Measurements from ENCODE around the gene SERHL2.

SERHL2 gene

GRCh38 chr22:42560381-42560780 is 6.6 kb downstream of the SERHL2 start:
- H3K9me2 ChIP-seq (replicated peaks; ENCODE audit: insufficient read depth, low read length), result no peaks in the 10 kb centered on the region
- H3K27me3 ChIP-seq (ENCODE audit: low read length), result no peaks in the 10 kb centered on the region
- H3K9ac ChIP-seq (ENCODE audit: low read length), result no peak overlapping the region
- H3K79me2 ChIP-seq (ENCODE audit: insufficient read depth, low read length), result no peaks in the 10 kb centered on the region
- H3K27ac ChIP-seq (ENCODE audit: low read depth, low read length), result no peak overlapping the region
- no peaks in the 10 kb centered on the region for H4K20me1 ChIP-seq (ENCODE audit: low read depth, low read length)
- H3F3A ChIP-seq (ENCODE audit: insufficient read depth), result 0 out of 2 replicates have a peak, but pooled peaks cover 6% of the 10 kb centered on the region
- H3K36me3 ChIP-seq (ENCODE audit: low read length), result no peaks in the 10 kb centered on the region
- H3K4me2 ChIP-seq (ENCODE audit: low read depth, low read length, poor library complexity, severe bottlenecking), result no peak overlapping the region
- TF ChIP-seq CTCF (IDR thresholded peaks at IDR 0.05; ENCODE audit: insufficient read depth, low read length, poor library complexity, severe bottlenecking) (no peak), EZH2phosphoT487 (conservative IDR thresholded peaks at IDR 0.05; ENCODE audit: low read length) (no peak)
- no peaks in the 10 kb centered on the region for H3K9me3 ChIP-seq (ENCODE audit: insufficient read depth, low read length)
- H2AFZ ChIP-seq (ENCODE audit: low read depth, low read length, severe bottlenecking), result no peak overlapping the region
- H3K4me3 ChIP-seq (ENCODE audit: insufficient read depth, low read length, poor library complexity, severe bottlenecking), result no peak overlapping the region

- 0 out of 2 replicates have a peak, but pooled peaks cover 6% of the 10 kb centered on the region for H3F3A ChIP-seq (ENCODE audit: insufficient read depth)
- H4K20me1 ChIP-seq (ENCODE audit: low read depth, low read length), result no peaks in the 10 kb centered on the region
- no peak overlapping the region for H3K4me3 ChIP-seq (ENCODE audit: insufficient read depth, low read length, poor library complexity, severe bottlenecking)
- no peak overlapping the region for H3K4me2 ChIP-seq (ENCODE audit: low read depth, low read length, poor library complexity, severe bottlenecking)
- no peaks in the 10 kb centered on the region for H3K36me3 ChIP-seq (ENCODE audit: low read length)
- no peaks in the 10 kb centered on the region for H3K9me2 ChIP-seq (replicated peaks; ENCODE audit: insufficient read depth, low read length)
- H3K27me3 ChIP-seq (ENCODE audit: low read length), result no peaks in the 10 kb centered on the region
- no peak overlapping the region for H3K27ac ChIP-seq (ENCODE audit: low read depth, low read length)
- H3K9ac ChIP-seq (ENCODE audit: low read length), result no peak overlapping the region
- H3K9me3 ChIP-seq (ENCODE audit: insufficient read depth, low read length), result no peaks in the 10 kb centered on the region
- no peaks in the 10 kb centered on the region for H3K79me2 ChIP-seq (ENCODE audit: insufficient read depth, low read length)
- peak; percentile 43 for TF ChIP-seq CTCF (IDR thresholded peaks at IDR 0.05; ENCODE audit: insufficient read depth, low read length, poor library complexity, severe bottlenecking)
- no peak for TF ChIP-seq EZH2phosphoT487 (conservative IDR thresholded peaks at IDR 0.05; ENCODE audit: low read length)
- no peak overlapping the region for H2AFZ ChIP-seq (ENCODE audit: low read depth, low read length, severe bottlenecking)
Observed at GRCh38 chr22:42560781-42561180, 7.0 kb downstream of the SERHL2 start.

GRCh38 chr22:42561856-42562255 is 8.1 kb downstream of the SERHL2 start:
- no peak overlapping the region for H3K9ac ChIP-seq (ENCODE audit: low read length)
- H3K9me3 ChIP-seq (ENCODE audit: insufficient read depth, low read length), result no peaks in the 10 kb centered on the region
- no peak for TF ChIP-seq CTCF (IDR thresholded peaks at IDR 0.05; ENCODE audit: insufficient read depth, low read length, poor library complexity, severe bottlenecking)
- no peak for TF ChIP-seq EZH2phosphoT487 (conservative IDR thresholded peaks at IDR 0.05; ENCODE audit: low read length)
- H4K20me1 ChIP-seq (ENCODE audit: low read depth, low read length), result no peaks in the 10 kb centered on the region
- H3K27me3 ChIP-seq (ENCODE audit: low read length), result no peaks in the 10 kb centered on the region
- H3K36me3 ChIP-seq (ENCODE audit: low read length), result no peaks in the 10 kb centered on the region
- H3K4me3 ChIP-seq (ENCODE audit: insufficient read depth, low read length, poor library complexity, severe bottlenecking), result no peak overlapping the region
- H3K27ac ChIP-seq (ENCODE audit: low read depth, low read length), result no peak overlapping the region
- H2AFZ ChIP-seq (ENCODE audit: low read depth, low read length, severe bottlenecking), result no peak overlapping the region
- 0 out of 2 replicates have a peak, but pooled peaks cover 6% of the 10 kb centered on the region for H3F3A ChIP-seq (ENCODE audit: insufficient read depth)
- H3K79me2 ChIP-seq (ENCODE audit: insufficient read depth, low read length), result no peaks in the 10 kb centered on the region
- no peaks in the 10 kb centered on the region for H3K9me2 ChIP-seq (replicated peaks; ENCODE audit: insufficient read depth, low read length)
- H3K4me2 ChIP-seq (ENCODE audit: low read depth, low read length, poor library complexity, severe bottlenecking), result no peak overlapping the region

All from SU-DHL-6 (cell line).